AG09309 (cell line): ENCODE measurements around the gene IQCF6.
"Not testable (repeated sequence)": the region's sequence is repeated elsewhere in the genome, so short reads cannot be mapped to it uniquely, and the experiment has no call there.

Experiments used
- DNase-seq: peaks from one replicate; pipeline ENCODE4 v3.0.0-alpha.2; 2010; ENCODE audit warnings: low read depth
- H3K4me3 ChIP-seq: 2 replicates; pipeline ENCODE4 v1.5.1; 2011; ENCODE audit warnings: mild to moderate bottlenecking, low read depth, low read length, moderate library complexity; ENCODE audit not compliant: control insufficient read depth
- TF ChIP-seq, protein P1 (sequence below): IDR thresholded peaks from 2 replicates; pipeline ENCODE4 v1.5.1; 2011; ENCODE audit warnings: mild to moderate bottlenecking, low read depth, low read length, inconsistent platforms; ENCODE audit not compliant: insufficient read depth, control insufficient read depth; ENCODE audit errors: missing control alignments

The IQCF6 gene

DNA sequence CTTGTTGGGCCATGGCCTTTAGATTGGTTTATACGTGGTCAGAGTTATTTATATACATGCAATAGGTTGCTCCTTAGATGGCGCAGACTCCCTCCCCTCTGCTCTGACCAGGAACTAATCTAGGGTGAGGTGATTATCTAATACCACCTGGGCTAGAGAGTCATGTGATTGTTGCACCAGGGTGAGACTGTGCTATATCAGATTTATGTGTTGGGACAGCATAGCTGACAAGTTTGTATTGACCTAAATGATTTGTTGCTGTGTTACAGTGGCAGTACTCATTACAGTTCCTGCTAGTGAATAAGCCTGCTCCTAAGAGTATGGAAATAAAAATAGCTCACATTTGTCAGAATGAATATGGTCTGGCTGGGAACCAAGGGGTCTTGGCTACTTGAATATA, 7.2 kb upstream of the IQCF6 start:
- no peak overlapping the region for H3K4me3 ChIP-seq
- no peak for DNase-seq
- TF ChIP-seq, protein P1, sequence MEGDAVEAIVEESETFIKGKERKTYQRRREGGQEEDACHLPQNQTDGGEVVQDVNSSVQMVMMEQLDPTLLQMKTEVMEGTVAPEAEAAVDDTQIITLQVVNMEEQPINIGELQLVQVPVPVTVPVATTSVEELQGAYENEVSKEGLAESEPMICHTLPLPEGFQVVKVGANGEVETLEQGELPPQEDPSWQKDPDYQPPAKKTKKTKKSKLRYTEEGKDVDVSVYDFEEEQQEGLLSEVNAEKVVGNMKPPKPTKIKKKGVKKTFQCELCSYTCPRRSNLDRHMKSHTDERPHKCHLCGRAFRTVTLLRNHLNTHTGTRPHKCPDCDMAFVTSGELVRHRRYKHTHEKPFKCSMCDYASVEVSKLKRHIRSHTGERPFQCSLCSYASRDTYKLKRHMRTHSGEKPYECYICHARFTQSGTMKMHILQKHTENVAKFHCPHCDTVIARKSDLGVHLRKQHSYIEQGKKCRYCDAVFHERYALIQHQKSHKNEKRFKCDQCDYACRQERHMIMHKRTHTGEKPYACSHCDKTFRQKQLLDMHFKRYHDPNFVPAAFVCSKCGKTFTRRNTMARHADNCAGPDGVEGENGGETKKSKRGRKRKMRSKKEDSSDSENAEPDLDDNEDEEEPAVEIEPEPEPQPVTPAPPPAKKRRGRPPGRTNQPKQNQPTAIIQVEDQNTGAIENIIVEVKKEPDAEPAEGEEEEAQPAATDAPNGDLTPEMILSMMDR = no peak

DNA sequence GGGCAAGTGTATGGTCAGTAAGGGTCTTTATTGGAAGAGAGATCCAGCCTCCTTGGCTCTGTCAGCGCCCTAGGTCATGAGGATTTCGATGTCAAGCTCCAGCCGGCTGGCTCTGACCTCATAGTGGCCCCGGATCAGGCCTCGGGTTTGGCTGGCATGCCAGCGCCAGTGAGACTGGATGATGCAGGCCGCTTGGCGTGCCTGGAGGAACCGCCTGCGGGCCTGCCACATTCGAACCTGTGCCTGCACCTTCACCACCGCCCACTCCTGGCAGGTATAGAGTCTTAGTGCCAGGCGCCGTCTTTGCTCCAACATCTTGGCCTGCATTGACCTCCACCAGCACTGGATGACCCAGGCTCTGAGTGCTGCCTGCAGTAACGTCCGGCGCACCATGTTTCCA, 483 bp downstream of the IQCF6 start:
- no peak overlapping the region for H3K4me3 ChIP-seq
- no peak for DNase-seq
- TF ChIP-seq, protein P1 = no peak

DNA sequence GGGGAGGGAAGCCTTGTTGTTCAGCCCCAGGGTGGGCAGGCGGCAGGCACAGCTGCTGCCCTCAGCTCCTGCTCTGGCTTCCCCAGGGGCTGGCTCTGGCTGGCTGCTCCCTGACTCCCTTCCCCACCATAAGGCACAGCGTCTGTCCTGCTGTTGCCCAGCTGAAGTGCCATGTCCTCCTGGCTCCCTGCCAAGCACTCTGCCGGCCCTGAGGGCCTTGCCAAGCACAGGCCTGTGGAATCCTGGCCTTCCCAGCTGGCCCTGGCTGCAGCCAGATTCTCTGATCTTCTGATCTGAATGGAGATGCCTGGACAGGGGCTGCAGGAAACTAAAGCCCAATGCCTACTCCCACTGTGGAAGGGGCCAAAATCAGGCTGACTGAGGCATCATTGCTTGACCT, 1.1 kb downstream of the IQCF6 start:
- DNase-seq = no peak

DNA sequence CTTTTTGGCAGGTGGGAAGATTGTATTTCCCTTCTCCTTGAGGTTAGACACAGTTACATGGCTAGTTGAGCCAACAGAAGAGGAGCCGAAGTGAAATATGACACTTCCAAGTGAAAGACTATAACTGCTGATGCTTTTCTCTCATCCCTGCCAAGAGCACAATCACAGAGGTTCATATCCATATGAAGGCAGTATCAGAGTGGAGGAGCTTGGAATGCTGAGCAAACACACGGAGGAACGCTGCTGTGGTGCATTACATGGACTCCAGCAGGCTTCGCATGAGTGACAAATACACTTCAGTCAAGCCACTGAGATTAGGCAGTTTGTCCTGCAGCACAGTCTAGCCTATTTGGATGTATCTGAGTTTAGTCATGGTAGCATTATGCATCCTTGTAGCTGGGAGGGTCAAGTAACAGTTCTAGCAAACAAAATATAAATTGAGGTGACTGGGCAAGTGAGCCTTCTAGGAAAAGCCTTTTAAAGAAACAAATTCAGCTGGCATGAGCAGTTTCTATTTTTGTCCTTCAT, 5.4 kb downstream of the IQCF6 start:
- TF ChIP-seq, protein P1 = no peak
- no peak for DNase-seq
- no peak overlapping the region for H3K4me3 ChIP-seq

More for the DNA sequence above, 1.1 kb downstream of the IQCF6 start:
- H3K4me3 ChIP-seq = no peak overlapping the region
- TF ChIP-seq, protein P1 = no peak

DNA sequence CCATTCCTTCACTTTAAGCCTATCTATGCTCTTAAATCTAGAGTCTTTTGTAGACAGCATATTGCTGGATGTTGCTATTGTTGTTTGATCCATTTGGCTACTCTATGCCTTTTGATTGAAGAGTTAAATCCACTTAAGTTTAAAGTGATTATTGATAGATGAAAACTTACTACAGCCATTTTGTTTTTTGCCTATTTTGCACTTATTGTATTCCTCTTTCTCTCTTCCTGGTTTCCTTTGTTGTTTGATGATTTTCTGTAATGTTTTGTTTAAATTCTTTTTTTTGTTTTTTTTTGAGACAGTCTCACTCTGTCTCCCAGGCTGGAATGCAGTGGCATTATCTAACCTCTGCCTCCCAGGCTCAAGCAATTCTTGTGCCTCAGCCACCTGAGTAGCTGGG, 19.8 kb downstream of the IQCF6 start:
- DNase-seq = no peak
- TF ChIP-seq, protein P1 = no peak
- H3K4me3 ChIP-seq = no peak overlapping the region

DNA sequence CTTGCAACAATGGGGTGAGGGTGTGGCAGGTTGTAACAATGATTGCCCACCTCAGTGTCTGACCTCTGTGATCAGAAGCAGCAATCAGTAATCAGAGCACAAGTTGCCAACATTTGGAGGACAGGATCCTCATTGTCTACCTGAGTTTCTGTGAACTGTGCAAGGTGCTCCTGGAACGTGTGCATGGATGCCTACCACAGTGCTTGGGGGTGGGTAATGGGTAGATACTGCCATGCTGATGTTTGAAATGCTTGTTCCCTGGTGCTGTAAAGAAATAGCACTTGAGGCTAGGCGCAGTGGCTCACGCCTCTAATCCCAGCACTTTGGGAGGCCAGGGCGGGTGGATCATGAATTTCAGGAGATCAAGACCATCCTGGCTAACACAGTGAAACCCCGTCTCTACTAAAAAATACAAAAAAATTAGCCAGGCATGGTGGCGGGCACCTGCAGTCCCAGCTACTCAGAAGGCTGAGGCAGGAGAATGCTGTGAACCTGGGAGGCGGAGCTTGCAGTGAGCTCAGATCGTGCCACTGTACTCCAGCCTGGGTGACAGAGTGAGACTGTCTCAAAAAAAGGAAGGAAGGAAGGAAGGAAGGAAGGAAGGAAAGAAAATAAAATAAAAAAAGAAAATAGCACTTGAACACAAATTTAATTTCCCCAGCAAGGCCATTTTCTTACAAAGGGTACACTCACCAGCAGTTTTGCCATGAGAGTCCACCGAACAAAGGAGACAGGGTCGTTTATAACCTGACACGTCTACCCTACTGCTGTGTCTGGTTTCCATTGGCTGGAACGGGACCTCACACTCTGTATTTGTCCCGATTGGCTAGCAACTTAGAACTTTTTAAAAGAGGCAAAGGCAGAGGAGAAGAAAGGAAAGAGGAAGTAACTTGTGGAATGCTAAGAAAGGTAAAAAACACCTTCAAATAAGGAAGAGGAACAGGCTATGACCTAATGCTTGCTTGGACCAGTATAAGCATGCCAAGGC, 25.0 kb downstream of the IQCF6 start:
- not testable (repeated sequence) for H3K4me3 ChIP-seq, DNase-seq

DNA sequence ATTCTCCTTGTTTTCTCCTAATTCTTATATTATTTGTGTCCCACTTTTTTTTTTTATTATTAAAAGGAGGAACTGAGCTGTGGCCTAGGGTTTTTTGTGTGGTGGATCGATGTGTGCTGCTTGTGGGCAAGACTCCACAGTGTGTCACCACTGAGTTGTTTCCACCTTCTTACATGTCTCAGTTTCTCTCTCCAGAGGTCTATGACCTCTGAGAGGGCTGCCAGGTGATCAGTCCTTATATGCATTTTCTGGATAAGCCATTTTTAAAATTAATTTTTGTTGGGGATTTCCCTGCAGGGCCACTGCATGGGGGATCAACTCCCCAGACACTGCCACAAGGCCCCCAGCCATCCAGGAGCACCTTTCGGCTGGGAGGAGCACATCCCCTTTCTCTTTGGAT, 27.8 kb downstream of the IQCF6 start:
- TF ChIP-seq, protein P1 = no peak
- no peak for DNase-seq
- H3K4me3 ChIP-seq = no peak overlapping the region
